HG03439 (cell line): ENCODE measurements around the gene PDAP1.
"Not testable (repeated sequence)": the region's sequence is repeated elsewhere in the genome, so short reads cannot be mapped to it uniquely, and the experiment has no call there.

Source experiments
- ATAC-seq: cut with Tn5 transposase; IDR thresholded peaks from one replicate; pipeline ENCODE4 v1.9.1; 2021; ENCODE audit warnings: mild to moderate bottlenecking, moderate library complexity; ENCODE audit not compliant: unreplicated experiment

Gene PDAP1

GRCh38 chr7:99357701-99358490 lies 50.5 kb downstream of the PDAP1 start:
- ATAC-seq: no peak

- ATAC-seq: no peak
Observed at GRCh38 chr7:99355098-99355497, 53.3 kb downstream of the PDAP1 start.

- ATAC-seq: no peak
Observed at GRCh38 chr7:99352247-99352646, 56.1 kb downstream of the PDAP1 start.

GRCh38 chr7:99350641-99351040 lies 57.8 kb downstream of the PDAP1 start:
- not testable (repeated sequence) for ATAC-seq
